ENCODE data around the gene OR2Z1. TPM values are rescaled to one million over a fixed set of nuclear protein-coding genes. Genes with fewer than 3 reads are reported as not detected.
"Not testable (repeated sequence)": the region's sequence is repeated elsewhere in the genome, so short reads cannot be mapped to it uniquely, and the experiment has no call there.

OR2Z1 gene
- total RNA-seq, 2 donors from 2014 or later, result not detected

DNA sequence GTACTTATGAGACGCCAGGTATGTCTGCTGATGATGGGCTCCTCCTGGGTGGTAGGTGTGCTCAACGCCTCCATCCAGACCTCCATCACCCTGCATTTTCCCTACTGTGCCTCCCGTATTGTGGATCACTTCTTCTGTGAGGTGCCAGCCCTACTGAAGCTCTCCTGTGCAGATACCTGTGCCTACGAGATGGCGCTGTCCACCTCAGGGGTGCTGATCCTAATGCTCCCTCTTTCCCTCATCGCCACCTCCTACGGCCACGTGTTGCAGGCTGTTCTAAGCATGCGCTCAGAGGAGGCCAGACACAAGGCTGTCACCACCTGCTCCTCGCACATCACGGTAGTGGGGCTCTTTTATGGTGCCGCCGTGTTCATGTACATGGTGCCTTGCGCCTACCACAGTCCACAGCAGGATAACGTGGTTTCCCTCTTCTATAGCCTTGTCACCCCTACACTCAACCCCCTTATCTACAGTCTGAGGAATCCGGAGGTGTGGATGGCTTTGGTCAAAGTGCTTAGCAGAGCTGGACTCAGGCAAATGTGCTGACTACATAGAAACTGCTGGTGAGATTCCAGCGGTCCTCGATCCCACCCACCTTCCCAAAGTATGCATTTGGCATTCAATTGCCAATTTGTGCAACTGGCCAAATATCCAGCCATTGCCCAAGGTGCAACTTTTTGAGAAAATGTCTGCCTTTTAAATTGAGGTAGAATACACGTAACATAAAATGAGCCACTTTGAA is 10.2 kb downstream of the OR2Z1 start:
- Histone ChIP-seq H3K4me3 (no peak overlapping the region), H3K27me3 (replicated peaks; ENCODE audit: insufficient read depth) (no peaks in the 10 kb centered on the region), H3K36me3 (no peaks in the 10 kb centered on the region), H3K4me1 (ENCODE audit: control insufficient read depth in 1 of 2, low read depth in 2 of 2) (no peaks in the 10 kb centered on the region), H3K9me3 (no peaks in the 10 kb centered on the region), H3K27ac (no peak overlapping the region)
- DNase-seq (ENCODE audit: low spot score) (no peak), ATAC-seq (ENCODE audit: insufficient number of reproducible peaks, low FRiP score, low read depth) (no peak)
- TF ChIP-seq, protein P1, sequence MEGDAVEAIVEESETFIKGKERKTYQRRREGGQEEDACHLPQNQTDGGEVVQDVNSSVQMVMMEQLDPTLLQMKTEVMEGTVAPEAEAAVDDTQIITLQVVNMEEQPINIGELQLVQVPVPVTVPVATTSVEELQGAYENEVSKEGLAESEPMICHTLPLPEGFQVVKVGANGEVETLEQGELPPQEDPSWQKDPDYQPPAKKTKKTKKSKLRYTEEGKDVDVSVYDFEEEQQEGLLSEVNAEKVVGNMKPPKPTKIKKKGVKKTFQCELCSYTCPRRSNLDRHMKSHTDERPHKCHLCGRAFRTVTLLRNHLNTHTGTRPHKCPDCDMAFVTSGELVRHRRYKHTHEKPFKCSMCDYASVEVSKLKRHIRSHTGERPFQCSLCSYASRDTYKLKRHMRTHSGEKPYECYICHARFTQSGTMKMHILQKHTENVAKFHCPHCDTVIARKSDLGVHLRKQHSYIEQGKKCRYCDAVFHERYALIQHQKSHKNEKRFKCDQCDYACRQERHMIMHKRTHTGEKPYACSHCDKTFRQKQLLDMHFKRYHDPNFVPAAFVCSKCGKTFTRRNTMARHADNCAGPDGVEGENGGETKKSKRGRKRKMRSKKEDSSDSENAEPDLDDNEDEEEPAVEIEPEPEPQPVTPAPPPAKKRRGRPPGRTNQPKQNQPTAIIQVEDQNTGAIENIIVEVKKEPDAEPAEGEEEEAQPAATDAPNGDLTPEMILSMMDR (IDR thresholded peaks at IDR 0.05), result no peak

DNA sequence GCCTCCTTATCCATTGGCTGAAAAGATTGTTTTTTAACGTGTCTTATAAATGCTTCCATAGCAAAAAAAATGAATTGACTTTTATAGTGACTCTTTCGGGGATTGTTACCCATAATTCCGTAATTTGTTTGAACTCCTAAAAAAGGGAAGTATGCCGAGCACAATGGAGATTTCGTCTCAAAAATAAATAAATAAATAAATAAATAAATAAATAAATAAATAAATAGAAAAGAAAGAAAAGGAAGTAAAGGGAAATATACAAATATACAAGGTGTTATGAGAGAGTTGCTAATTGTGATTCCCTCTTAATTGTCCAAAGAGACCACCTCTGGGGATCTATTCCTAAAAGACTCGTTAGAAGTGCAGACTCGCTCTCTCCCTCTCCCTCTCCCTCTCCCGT is 16.9 kb downstream of the OR2Z1 start:
- DNase-seq (ENCODE audit: low spot score) (no peak), ATAC-seq (ENCODE audit: insufficient number of reproducible peaks, low FRiP score, low read depth) (no peak)
- Histone ChIP-seq H3K36me3 (no peaks in the 10 kb centered on the region), H3K27me3 (replicated peaks; ENCODE audit: insufficient read depth) (no peaks in the 10 kb centered on the region), H3K4me1 (ENCODE audit: control insufficient read depth in 1 of 2, low read depth in 2 of 2) (no peaks in the 10 kb centered on the region), H3K9me3 (no peaks in the 10 kb centered on the region), H3K27ac (no peak overlapping the region), H3K4me3 (no peak overlapping the region)
- TF ChIP-seq, protein P1 (IDR thresholded peaks at IDR 0.05), result no peak

GRCh38 chr19:8739291-8740065 is 18.0 kb downstream of the OR2Z1 start:
- not testable (repeated sequence) for ATAC-seq (ENCODE audit: insufficient number of reproducible peaks, low FRiP score, low read depth); H3K4me1 ChIP-seq (ENCODE audit: control insufficient read depth in 1 of 2, low read depth in 2 of 2); H3K9me3 ChIP-seq; H3K27me3 ChIP-seq (replicated peaks; ENCODE audit: insufficient read depth); H3K36me3 ChIP-seq; H3K27ac ChIP-seq; DNase-seq (ENCODE audit: low spot score); H3K4me3 ChIP-seq

- not testable (repeated sequence) for H3K27me3 ChIP-seq (replicated peaks; ENCODE audit: insufficient read depth); ATAC-seq (ENCODE audit: insufficient number of reproducible peaks, low FRiP score, low read depth); H3K4me3 ChIP-seq; H3K27ac ChIP-seq; H3K4me1 ChIP-seq (ENCODE audit: control insufficient read depth in 1 of 2, low read depth in 2 of 2); DNase-seq (ENCODE audit: low spot score); H3K36me3 ChIP-seq; H3K9me3 ChIP-seq
Observed at GRCh38 chr19:8767257-8767656, 45.8 kb downstream of the OR2Z1 start.

- H3K4me1 ChIP-seq (ENCODE audit: control insufficient read depth in 1 of 2, low read depth in 2 of 2); H3K27me3 ChIP-seq (replicated peaks; ENCODE audit: insufficient read depth); H3K4me3 ChIP-seq; DNase-seq (ENCODE audit: low spot score); H3K27ac ChIP-seq; H3K9me3 ChIP-seq; H3K36me3 ChIP-seq; ATAC-seq (ENCODE audit: insufficient number of reproducible peaks, low FRiP score, low read depth): not testable (repeated sequence)
Observed at GRCh38 chr19:8769265-8769664, 47.8 kb downstream of the OR2Z1 start.

DNA sequence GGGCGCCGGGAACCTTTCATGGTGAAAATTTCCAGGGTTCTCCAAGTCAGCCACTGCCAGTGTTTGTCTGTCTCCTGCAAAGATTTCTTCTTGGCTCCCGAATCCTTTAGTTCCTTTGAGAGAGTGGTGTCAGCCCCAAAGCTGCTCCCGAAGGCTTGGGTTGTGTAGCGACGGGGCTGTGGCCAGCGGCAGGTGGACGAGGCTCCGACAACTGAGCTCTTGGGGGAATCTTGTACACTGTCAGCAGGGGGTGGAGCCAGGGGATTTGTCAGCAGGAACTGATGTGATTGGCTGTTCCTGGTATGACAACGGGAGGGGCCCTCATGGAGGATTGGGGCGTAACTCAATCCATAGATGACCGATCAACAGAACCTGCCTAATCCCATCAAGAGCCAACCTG is 52.2 kb downstream of the OR2Z1 start:
- not testable (repeated sequence) for H3K9me3 ChIP-seq; DNase-seq (ENCODE audit: low spot score); ATAC-seq (ENCODE audit: insufficient number of reproducible peaks, low FRiP score, low read depth); H3K36me3 ChIP-seq; H3K4me3 ChIP-seq; H3K27me3 ChIP-seq (replicated peaks; ENCODE audit: insufficient read depth); H3K4me1 ChIP-seq (ENCODE audit: control insufficient read depth in 1 of 2, low read depth in 2 of 2); H3K27ac ChIP-seq

Other genes starting within 250 kb of the OR2Z1 start
- 1 to 10 TPM in 1 of 2 donors, under 1 TPM in 1; 0.28 to 1.2 TPM for gene PRAM1, start 219.0 kb upstream of the OR2Z1 start, total RNA-seq
- 10 to 100 TPM in 1 of 2 donors, 1 to 10 TPM in 1; 6.5 to 10.6 TPM for gene ZNF414, start 207.5 kb upstream of the OR2Z1 start, total RNA-seq
- gene MYO1F, start 144.2 kb upstream of the OR2Z1 start, total RNA-seq, result 10 to 100 TPM; 29.6 to 33.9 TPM
- 100 to 1,000 TPM; 164 to 214 TPM for gene ADAMTS10, start 110.9 kb upstream of the OR2Z1 start, total RNA-seq
- not detected for gene NFILZ, start 91.0 kb upstream of the OR2Z1 start, total RNA-seq
- not detected for gene ACTL9, start 22.8 kb upstream of the OR2Z1 start, total RNA-seq
- gene ZNF558, start 110.7 kb downstream of the OR2Z1 start, total RNA-seq, result 10 to 100 TPM; 35.2 to 44.1 TPM
- gene MBD3L1, start 110.7 kb downstream of the OR2Z1 start, total RNA-seq, result not detected

All from thoracic aorta (tissue), 2 donors.